GM12878 (cell line): ENCODE measurements around the gene PMF1. TPM values are rescaled to one million over a fixed set of nuclear protein-coding genes. Genes with fewer than 3 reads are reported as not detected.

ENCODE experiments used
- ATAC-seq: fragments of 200-7000 bp; cut with Tn5 transposase; 3 replicates; pipeline ENCODE4 v1.9.1; 2020; ENCODE audit warnings: mild to moderate bottlenecking, moderate library complexity
- BruUV-seq: library from RNA; stranded (reverse); fragments of 400-500 nt; replicated peaks from 2 replicates; lab custom pipeline; 2021; lab: Mats Ljungman, UMichigan
- CTCF ChIA-PET: fragments of 300-600 bp; sonication (Branson Sonifier 250); formaldehyde crosslinking; extraction: SDS; loops from one replicate; lab custom pipeline; 2021; ENCODE audit warnings: inconsistent platforms; lab: Yijun Ruan, JAX
- POLR2A ChIA-PET: fragments of 350-600 bp; formaldehyde crosslinking; extraction: SDS; loops from one replicate; lab custom pipeline; 2021; ENCODE audit warnings: inconsistent platforms; lab: Charles Lee
- RAD21 ChIA-PET: fragments of 300-600 bp; sonication (Branson Sonifier 250); formaldehyde crosslinking; loops from one replicate; lab custom pipeline; 2023; ENCODE audit warnings: antibody characterized with exemption; ENCODE audit not compliant: unreplicated experiment; lab: Charles Lee
- SMC1A ChIA-PET: fragments of 300-600 bp; sonication (Branson Sonifier 250); formaldehyde crosslinking; loops from one replicate; lab custom pipeline; 2023; ENCODE audit not compliant: unreplicated experiment, uncharacterized antibody; lab: Charles Lee
- DNase-seq: peaks from one replicate; pipeline ENCODE4 v3.0.0-alpha.2; 2011; ENCODE audit warnings: low read depth, low spot score
- FAIRE-seq: peaks from 3 replicates; lab custom pipeline; 2011; peaks lifted over from hg19 to GRCh38; lab: Jason Lieb, UNC
- H2AFZ ChIP-seq: 2 replicates; pipeline ENCODE4 v1.6.0; 2011; ENCODE audit warnings: low read depth, low read length, control low read depth; ENCODE audit not compliant: control insufficient read depth
- H3K27ac ChIP-seq: 2 replicates; pipeline ENCODE4 v1.5.1; 2011; ENCODE audit warnings: control low read depth; ENCODE audit not compliant: control insufficient read depth, insufficient read depth
- H3K27me3 ChIP-seq, 2 experiments: replicated peaks in 1 of 2; 2 replicates each; pipeline versions ENCODE4 v1.6.0 to v1.6.1; 2011; ENCODE audit warnings: low read length in 1 of 2; ENCODE audit not compliant: control insufficient read depth in 2 of 2, insufficient read depth in 2 of 2
- H3K36me3 ChIP-seq, 2 experiments: 2 replicates each; pipeline ENCODE4 v1.5.1; 2011; ENCODE audit warnings: low read length in 1 of 2; ENCODE audit not compliant: control insufficient read depth in 2 of 2, insufficient read depth in 2 of 2
- H3K4me1 ChIP-seq: 2 replicates; pipeline ENCODE4 v1.6.1; 2011; ENCODE audit warnings: mild to moderate bottlenecking, low read length, moderate library complexity, mixed read lengths; ENCODE audit not compliant: control insufficient read depth, insufficient read depth
- H3K4me2 ChIP-seq: 2 replicates; pipeline ENCODE4 v1.6.0; 2011; ENCODE audit warnings: control low read depth; ENCODE audit not compliant: control insufficient read depth, insufficient read depth
- H3K4me3 ChIP-seq: fragments of 200-600 bp; sonication (generic); 2 replicates; pipeline ENCODE4 v1.5.1; 2016
- H3K79me2 ChIP-seq: 2 replicates; pipeline ENCODE4 v1.6.0; 2011; ENCODE audit warnings: low read length; ENCODE audit not compliant: control insufficient read depth, insufficient read depth
- H3K9ac ChIP-seq: 2 replicates; pipeline ENCODE4 v1.8.0; 2011; ENCODE audit warnings: low read length, control low read depth, mixed read lengths; ENCODE audit not compliant: control insufficient read depth, insufficient read depth
- H3K9me3 ChIP-seq: replicated peaks from 3 replicates; pipeline ENCODE4 v1.5.1; 2011; ENCODE audit warnings: mild to moderate bottlenecking, low read length; ENCODE audit not compliant: control insufficient read depth, insufficient read depth
- H4K20me1 ChIP-seq: 2 replicates; pipeline ENCODE4 v1.6.0; 2011; ENCODE audit not compliant: control insufficient read depth, insufficient read depth
- CREB1 ChIP-seq: IDR thresholded peaks from 2 replicates; pipeline ENCODE4 v1.6.1; 2012; ENCODE audit warnings: low read depth, mild to moderate bottlenecking, inconsistent platforms
- HDAC6 ChIP-seq: fragments of 200-600 bp; sonication (generic); IDR thresholded peaks from one replicate; pipeline ENCODE4 v1.8.0; 2017; ENCODE audit warnings: antibody characterized with exemption; ENCODE audit not compliant: unreplicated experiment
- IKZF2 ChIP-seq, 2 experiments: fragments of 450-650 bp; IDR thresholded peaks; 2 replicates each; pipeline ENCODE4 v1.6.1; 2017; ENCODE audit warnings: mild to moderate bottlenecking in 2 of 2, moderate library complexity in 2 of 2
- KDM1A ChIP-seq: fragments of 200-600 bp; sonication (generic); IDR thresholded peaks from 2 replicates; pipeline ENCODE4 v1.6.1; 2016; ENCODE audit warnings: borderline replicate concordance
- MYC ChIP-seq: IDR thresholded peaks from 2 replicates; pipeline ENCODE4 v1.6.1; 2011; ENCODE audit warnings: mild to moderate bottlenecking, low read length, moderate library complexity, inconsistent platforms; ENCODE audit not compliant: insufficient read depth, insufficient replicate concordance, insufficient read length, severe bottlenecking
- SPI1 ChIP-seq: IDR thresholded peaks from 2 replicates; pipeline ENCODE4 v1.6.1; 2011; ENCODE audit warnings: low read depth, mild to moderate bottlenecking, low read length, moderate library complexity, borderline replicate concordance; ENCODE audit not compliant: insufficient read depth
- ZNF274 ChIP-seq: IDR thresholded peaks from one replicate; pipeline ENCODE4 v1.8.0; 2011; ENCODE audit not compliant: insufficient read length, insufficient read depth
- WGBS: methylation state at CpG from one replicate; pipeline ENCODE4 v1.1.6; 2016; ENCODE audit warnings: low lambda C conversion rate; ENCODE audit not compliant: insufficient replicate concordance, insufficient coverage; ENCODE audit errors: missing lambda C conversion rate; 5-methylcytosine and 5-hydroxymethylcytosine counted together
- in situ Hi-C: fragments of 300-500 bp; cut with MboI; formaldehyde crosslinking; loops from 9 replicates; pipeline ENCODE4 v1.14.3; 2018; ENCODE audit warnings: mixed read lengths
- intact Hi-C: fragments of 100-400 bp; cut with micrococcal nuclease; formaldehyde crosslinking; loops from one replicate; pipeline ENCODE4 v1.14.2; 2022; ENCODE audit not compliant: unreplicated experiment
- polyA plus RNA-seq, 11 experiments: library from polyadenylated mRNA; depleted of rRNA in 4 of 11; unstranded in 6 of 11; stranded (reverse) in 5 of 11; fragments of >200 nt; fragmentation: Nextera tagmentation in 4 of 11; fragmentation: Illumina TruSeq in 1 of 11; extraction: Ambion mirVana in 4 of 11; extraction: Trizol in 1 of 11; gene quantifications; 1 replicate in 1 of 11; 2 replicates in 10 of 11; pipeline versions ENCODE4 v1.2.1 to v1.2.3, GENCODE V29; 2011 to 2016; ENCODE audit warnings: inconsistent platforms in 2 of 11, missing spikeins in 2 of 11, low read depth in 1 of 11
- total RNA-seq, 4 experiments: library from RNA; depleted of rRNA in 3 of 4; stranded (reverse); fragments of >200 nt in 3 of 4; fragmentation: Illumina TruSeq in 1 of 4; extraction: Trizol in 1 of 4; gene quantifications; 2 replicates each; pipeline versions ENCODE4 v1.2.1 to v1.2.3, GENCODE V29; 2013 to 2021
- TF ChIP-seq, protein P1 (sequence below): fragments of 450-650 bp; IDR thresholded peaks from 2 replicates; pipeline ENCODE4 v1.6.1; 2017; ENCODE audit warnings: mild to moderate bottlenecking, moderate library complexity
- TF ChIP-seq, protein P2 (sequence below): IDR thresholded peaks from 2 replicates; pipeline ENCODE4 v1.6.1; 2011; ENCODE audit warnings: borderline replicate concordance, low read depth, mild to moderate bottlenecking, moderate library complexity, mixed read lengths, low read length; ENCODE audit not compliant: insufficient read depth; ENCODE audit errors: extremely low read length
- TF ChIP-seq, protein P3 (sequence below): fragments of 450-650 bp; IDR thresholded peaks from 2 replicates; pipeline ENCODE4 v1.6.1; 2014; ENCODE audit warnings: mild to moderate bottlenecking
- TF ChIP-seq, protein P4 (sequence below): fragments of 450-650 bp; IDR thresholded peaks from 2 replicates; pipeline ENCODE4 v1.6.1; 2017; ENCODE audit warnings: mild to moderate bottlenecking, low read depth, inconsistent platforms; ENCODE audit not compliant: poor library complexity, severe bottlenecking
- TF ChIP-seq, protein P5 (sequence below): IDR thresholded peaks from 2 replicates; pipeline ENCODE4 v1.6.1; 2011; ENCODE audit warnings: low read depth, low read length, improper control_type of control experiment, borderline replicate concordance

PMF1 gene
- total and polyA plus RNA-seq, 10 of the 15 experiments (the other 5 are each of a cell fraction or from before 2014, with no cell fraction given): 6.7 to 105 (median 67.3) TPM

DNA sequence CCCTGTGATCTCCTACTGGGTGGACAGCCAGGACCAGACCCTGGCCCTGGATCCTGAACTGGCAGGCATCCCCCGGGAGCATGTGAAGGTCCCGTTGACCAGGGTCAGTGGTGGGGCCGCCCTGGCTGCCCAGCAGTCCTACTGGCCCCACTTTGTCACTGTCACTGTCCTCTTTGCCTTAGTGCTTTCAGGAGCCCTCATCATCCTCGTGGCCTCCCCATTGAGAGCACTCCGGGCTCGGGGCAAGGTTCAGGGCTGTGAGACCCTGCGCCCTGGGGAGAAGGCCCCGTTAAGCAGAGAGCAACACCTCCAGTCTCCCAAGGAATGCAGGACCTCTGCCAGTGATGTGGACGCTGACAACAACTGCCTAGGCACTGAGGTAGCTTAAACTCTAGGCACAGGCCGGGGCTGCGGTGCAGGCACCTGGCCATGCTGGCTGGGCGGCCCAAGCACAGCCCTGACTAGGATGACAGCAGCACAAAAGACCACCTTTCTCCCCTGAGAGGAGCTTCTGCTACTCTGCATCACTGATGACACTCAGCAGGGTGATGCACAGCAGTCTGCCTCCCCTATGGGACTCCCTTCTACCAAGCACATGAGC lies 36.1 kb upstream of the PMF1 start:
- Histone ChIP-seq H3K27ac (no peak overlapping the region), H3K9ac (no peak overlapping the region), H3K79me2 (no peaks in the 10 kb centered on the region), H3K27me3 (no peaks in the 10 kb centered on the region), H4K20me1 (no peaks in the 10 kb centered on the region), H3K36me3 (peaks cover 6 to 23% of the 10 kb centered on the region in 2 experiments), H2AFZ (no peak overlapping the region), H3K4me1 (no peaks in the 10 kb centered on the region; the same call in 1 of the 2 replicates), H3K9me3 (no peaks in the 10 kb centered on the region), H3K4me3 (no peak overlapping the region), H3K4me2 (no peak overlapping the region)
- ChIA-PET SMC1A (interaction anchor here (1.1 kb wide), 1 partner anchor 46 kb away, joined by 3 read pairs; no protein-coding TSS in a partner anchor), CTCF (interaction anchor here (0.6 kb wide), 1 partner anchor 157 kb away, joined by 3 read pairs; no protein-coding TSS in a partner anchor), POLR2A (interaction anchor here (0.9 to 1.6 kb wide), 3 partner anchors 13 to 22 kb away, joined by 3 to 5 read pairs (median 3); no protein-coding TSS in a partner anchor), RAD21 (no interaction called here)
- 92% methylated on average over 12 of the region's 12 CpGs for WGBS
- ATAC-seq (no peak), DNase-seq (no peak), FAIRE-seq (no peak)
- no TSS peak for BruUV-seq
- intact Hi-C loops (no loop called here), in situ Hi-C loops (no loop called here)
- TF ChIP-seq SPI1 (no peak), KDM1A (no peak), IKZF2 (IDR thresholded peaks at IDR 0.05) (no peak), CREB1 (no peak), ZNF274 (no peak), HDAC6 (no peak), MYC (no peak)
- TF ChIP-seq, protein P1, sequence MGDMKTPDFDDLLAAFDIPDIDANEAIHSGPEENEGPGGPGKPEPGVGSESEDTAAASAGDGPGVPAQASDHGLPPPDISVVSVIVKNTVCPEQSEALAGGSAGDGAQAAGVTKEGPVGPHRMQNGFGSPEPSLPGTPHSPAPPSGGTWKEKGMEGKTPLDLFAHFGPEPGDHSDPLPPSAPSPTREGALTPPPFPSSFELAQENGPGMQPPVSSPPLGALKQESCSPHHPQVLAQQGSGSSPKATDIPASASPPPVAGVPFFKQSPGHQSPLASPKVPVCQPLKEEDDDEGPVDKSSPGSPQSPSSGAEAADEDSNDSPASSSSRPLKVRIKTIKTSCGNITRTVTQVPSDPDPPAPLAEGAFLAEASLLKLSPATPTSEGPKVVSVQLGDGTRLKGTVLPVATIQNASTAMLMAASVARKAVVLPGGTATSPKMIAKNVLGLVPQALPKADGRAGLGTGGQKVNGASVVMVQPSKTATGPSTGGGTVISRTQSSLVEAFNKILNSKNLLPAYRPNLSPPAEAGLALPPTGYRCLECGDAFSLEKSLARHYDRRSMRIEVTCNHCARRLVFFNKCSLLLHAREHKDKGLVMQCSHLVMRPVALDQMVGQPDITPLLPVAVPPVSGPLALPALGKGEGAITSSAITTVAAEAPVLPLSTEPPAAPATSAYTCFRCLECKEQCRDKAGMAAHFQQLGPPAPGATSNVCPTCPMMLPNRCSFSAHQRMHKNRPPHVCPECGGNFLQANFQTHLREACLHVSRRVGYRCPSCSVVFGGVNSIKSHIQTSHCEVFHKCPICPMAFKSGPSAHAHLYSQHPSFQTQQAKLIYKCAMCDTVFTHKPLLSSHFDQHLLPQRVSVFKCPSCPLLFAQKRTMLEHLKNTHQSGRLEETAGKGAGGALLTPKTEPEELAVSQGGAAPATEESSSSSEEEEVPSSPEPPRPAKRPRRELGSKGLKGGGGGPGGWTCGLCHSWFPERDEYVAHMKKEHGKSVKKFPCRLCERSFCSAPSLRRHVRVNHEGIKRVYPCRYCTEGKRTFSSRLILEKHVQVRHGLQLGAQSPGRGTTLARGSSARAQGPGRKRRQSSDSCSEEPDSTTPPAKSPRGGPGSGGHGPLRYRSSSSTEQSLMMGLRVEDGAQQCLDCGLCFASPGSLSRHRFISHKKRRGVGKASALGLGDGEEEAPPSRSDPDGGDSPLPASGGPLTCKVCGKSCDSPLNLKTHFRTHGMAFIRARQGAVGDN: no peak
- TF ChIP-seq, protein P2, sequence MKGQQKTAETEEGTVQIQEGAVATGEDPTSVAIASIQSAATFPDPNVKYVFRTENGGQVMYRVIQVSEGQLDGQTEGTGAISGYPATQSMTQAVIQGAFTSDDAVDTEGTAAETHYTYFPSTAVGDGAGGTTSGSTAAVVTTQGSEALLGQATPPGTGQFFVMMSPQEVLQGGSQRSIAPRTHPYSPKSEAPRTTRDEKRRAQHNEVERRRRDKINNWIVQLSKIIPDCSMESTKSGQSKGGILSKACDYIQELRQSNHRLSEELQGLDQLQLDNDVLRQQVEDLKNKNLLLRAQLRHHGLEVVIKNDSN: no peak
- TF ChIP-seq, protein P3, sequence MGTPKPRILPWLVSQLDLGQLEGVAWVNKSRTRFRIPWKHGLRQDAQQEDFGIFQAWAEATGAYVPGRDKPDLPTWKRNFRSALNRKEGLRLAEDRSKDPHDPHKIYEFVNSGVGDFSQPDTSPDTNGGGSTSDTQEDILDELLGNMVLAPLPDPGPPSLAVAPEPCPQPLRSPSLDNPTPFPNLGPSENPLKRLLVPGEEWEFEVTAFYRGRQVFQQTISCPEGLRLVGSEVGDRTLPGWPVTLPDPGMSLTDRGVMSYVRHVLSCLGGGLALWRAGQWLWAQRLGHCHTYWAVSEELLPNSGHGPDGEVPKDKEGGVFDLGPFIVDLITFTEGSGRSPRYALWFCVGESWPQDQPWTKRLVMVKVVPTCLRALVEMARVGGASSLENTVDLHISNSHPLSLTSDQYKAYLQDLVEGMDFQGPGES: no peak
- TF ChIP-seq, protein P4, sequence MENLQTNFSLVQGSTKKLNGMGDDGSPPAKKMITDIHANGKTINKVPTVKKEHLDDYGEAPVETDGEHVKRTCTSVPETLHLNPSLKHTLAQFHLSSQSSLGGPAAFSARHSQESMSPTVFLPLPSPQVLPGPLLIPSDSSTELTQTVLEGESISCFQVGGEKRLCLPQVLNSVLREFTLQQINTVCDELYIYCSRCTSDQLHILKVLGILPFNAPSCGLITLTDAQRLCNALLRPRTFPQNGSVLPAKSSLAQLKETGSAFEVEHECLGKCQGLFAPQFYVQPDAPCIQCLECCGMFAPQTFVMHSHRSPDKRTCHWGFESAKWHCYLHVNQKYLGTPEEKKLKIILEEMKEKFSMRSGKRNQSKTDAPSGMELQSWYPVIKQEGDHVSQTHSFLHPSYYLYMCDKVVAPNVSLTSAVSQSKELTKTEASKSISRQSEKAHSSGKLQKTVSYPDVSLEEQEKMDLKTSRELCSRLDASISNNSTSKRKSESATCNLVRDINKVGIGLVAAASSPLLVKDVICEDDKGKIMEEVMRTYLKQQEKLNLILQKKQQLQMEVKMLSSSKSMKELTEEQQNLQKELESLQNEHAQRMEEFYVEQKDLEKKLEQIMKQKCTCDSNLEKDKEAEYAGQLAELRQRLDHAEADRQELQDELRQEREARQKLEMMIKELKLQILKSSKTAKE: no peak
- TF ChIP-seq, protein P5, sequence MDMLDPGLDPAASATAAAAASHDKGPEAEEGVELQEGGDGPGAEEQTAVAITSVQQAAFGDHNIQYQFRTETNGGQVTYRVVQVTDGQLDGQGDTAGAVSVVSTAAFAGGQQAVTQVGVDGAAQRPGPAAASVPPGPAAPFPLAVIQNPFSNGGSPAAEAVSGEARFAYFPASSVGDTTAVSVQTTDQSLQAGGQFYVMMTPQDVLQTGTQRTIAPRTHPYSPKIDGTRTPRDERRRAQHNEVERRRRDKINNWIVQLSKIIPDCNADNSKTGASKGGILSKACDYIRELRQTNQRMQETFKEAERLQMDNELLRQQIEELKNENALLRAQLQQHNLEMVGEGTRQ: no peak
